SK-N-SH treated with all-trans-retinoic acid at 6 μM for 48 hours (cell line): ENCODE results near the gene CA5B.
A peak's percentile ranks its signal among the peaks of the same experiment; 100 is the strongest.

Experiments used
- ATAC-seq: fragments of 200-7000 bp; cut with Tn5 transposase; 3 replicates; pipeline ENCODE4 v1.9.1; 2020; ENCODE audit warnings: mild to moderate bottlenecking, moderate library complexity
- ARNTL ChIP-seq: fragments of 450-650 bp; formaldehyde crosslinking; IDR thresholded peaks from 2 replicates; pipeline ENCODE4 v1.5.0; 2020; ENCODE audit warnings: low read depth, mild to moderate bottlenecking, moderate library complexity, borderline replicate concordance
- BACH2 ChIP-seq: fragments of 250-450 bp; sonication (Bioruptor Pico); IDR thresholded peaks from 2 replicates; pipeline ENCODE4 v1.9.0; 2021; ENCODE audit warnings: mild to moderate bottlenecking, borderline replicate concordance
- CSDC2 ChIP-seq: fragments of 250-450 bp; sonication (Bioruptor Pico); IDR thresholded peaks from 2 replicates; pipeline ENCODE4 v1.5.0; 2020; ENCODE audit warnings: mild to moderate bottlenecking, moderate library complexity
- ESRRG ChIP-seq: fragments of 250-450 bp; sonication (Bioruptor Pico); IDR thresholded peaks from 2 replicates; pipeline ENCODE4 v1.6.1; 2021; ENCODE audit warnings: mild to moderate bottlenecking
- GLIS3 ChIP-seq: fragments of 250-450 bp; sonication (Bioruptor Pico); IDR thresholded peaks from 2 replicates; pipeline ENCODE4 v1.5.0; 2020; ENCODE audit warnings: mild to moderate bottlenecking, moderate library complexity
- ISL1 ChIP-seq: fragments of 250-450 bp; sonication (Bioruptor Pico); IDR thresholded peaks from 2 replicates; pipeline ENCODE4 v2.1.2; 2022; ENCODE audit warnings: mild to moderate bottlenecking, moderate library complexity
- OSR1 ChIP-seq: fragments of 250-450 bp; sonication (Bioruptor Pico); IDR thresholded peaks from 2 replicates; pipeline ENCODE4 v1.8.0; 2022; ENCODE audit warnings: moderate library complexity, mild to moderate bottlenecking, inconsistent platforms
- PPARA ChIP-seq: fragments of 250-450 bp; sonication (Bioruptor Pico); IDR thresholded peaks from 2 replicates; pipeline ENCODE4 v1.5.0; 2020; ENCODE audit warnings: mild to moderate bottlenecking, borderline replicate concordance
- RARB ChIP-seq: fragments of 250-450 bp; sonication (Bioruptor Pico); IDR thresholded peaks from 2 replicates; pipeline ENCODE4 v1.8.0; 2021; ENCODE audit warnings: mild to moderate bottlenecking, moderate library complexity
- SNAI2 ChIP-seq: fragments of 250-450 bp; sonication (Bioruptor Pico); IDR thresholded peaks from 2 replicates; pipeline ENCODE4 v1.5.0; 2020; ENCODE audit warnings: mild to moderate bottlenecking, moderate library complexity
- ZC3H10 ChIP-seq: fragments of 250-450 bp; sonication (Bioruptor Pico); IDR thresholded peaks from 2 replicates; pipeline ENCODE4 v1.5.1; 2021; ENCODE audit warnings: mild to moderate bottlenecking, moderate library complexity
- ZFP3 ChIP-seq: fragments of 250-450 bp; sonication (Bioruptor Pico); IDR thresholded peaks from 2 replicates; pipeline ENCODE4 v1.5.0; 2020; ENCODE audit warnings: mild to moderate bottlenecking, moderate library complexity
- ZFP30 ChIP-seq: fragments of 450-650 bp; formaldehyde crosslinking; IDR thresholded peaks from 2 replicates; pipeline ENCODE4 v1.5.0; 2022; ENCODE audit warnings: mild to moderate bottlenecking, moderate library complexity
- ZNF565 ChIP-seq: fragments of 450-650 bp; formaldehyde crosslinking; conservative IDR thresholded peaks from 2 replicates; pipeline ENCODE4 v1.5.0; 2020; ENCODE audit warnings: low read depth, mild to moderate bottlenecking, moderate library complexity
- ZNF70 ChIP-seq: fragments of 450-650 bp; formaldehyde crosslinking; IDR thresholded peaks from 2 replicates; pipeline ENCODE4 v1.5.0; 2020; ENCODE audit warnings: mild to moderate bottlenecking, moderate library complexity
- ZNF8 ChIP-seq: fragments of 450-650 bp; formaldehyde crosslinking; IDR thresholded peaks from 2 replicates; pipeline ENCODE4 v1.5.0; 2020; ENCODE audit warnings: mild to moderate bottlenecking, moderate library complexity
- TF ChIP-seq, protein P1 (sequence below): fragments of 250-450 bp; sonication (Bioruptor Pico); IDR thresholded peaks from 2 replicates; pipeline ENCODE4 v1.5.1; 2020; ENCODE audit warnings: low read depth, mild to moderate bottlenecking, moderate library complexity
- TF ChIP-seq, protein P2 (sequence below): fragments of 250-450 bp; sonication (Bioruptor Pico); IDR thresholded peaks from 2 replicates; pipeline ENCODE4 v1.5.1; 2021; ENCODE audit warnings: mild to moderate bottlenecking, moderate library complexity
- TF ChIP-seq, protein P3 (sequence below): fragments of 250-450 bp; sonication (Bioruptor Pico); IDR thresholded peaks from 2 replicates; pipeline ENCODE4 v1.8.0; 2021; ENCODE audit warnings: low read depth, mild to moderate bottlenecking, moderate library complexity, borderline replicate concordance
- TF ChIP-seq, protein P4 (sequence below): fragments of 250-450 bp; sonication (Bioruptor Pico); IDR thresholded peaks from 2 replicates; pipeline ENCODE4 v1.8.0; 2020; ENCODE audit warnings: mild to moderate bottlenecking, moderate library complexity, borderline replicate concordance
- TF ChIP-seq, protein P5 (sequence below): fragments of 250-450 bp; sonication (Bioruptor Pico); IDR thresholded peaks from 2 replicates; pipeline ENCODE4 v1.5.0; 2020; ENCODE audit warnings: mild to moderate bottlenecking, moderate library complexity

The CA5B gene

DNA sequence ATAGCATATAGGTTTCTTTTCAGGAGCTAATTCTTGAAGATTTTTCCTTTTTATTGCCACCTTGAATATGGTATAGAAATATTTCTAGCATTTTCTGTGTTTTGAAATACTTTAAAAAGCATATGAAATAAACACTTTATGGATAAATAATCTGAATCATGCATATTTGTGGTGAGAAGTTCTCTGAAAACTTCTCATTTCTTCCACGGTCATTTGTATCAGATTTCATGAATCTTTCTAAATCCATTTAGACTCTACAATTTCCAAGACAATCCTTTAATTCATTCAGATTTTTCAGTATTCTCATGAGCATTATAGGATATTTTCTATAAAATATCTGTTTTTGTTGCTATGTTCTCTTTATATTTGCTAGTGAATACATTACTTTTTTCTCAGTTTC, 16.2 kb upstream of the CA5B start:
- 0 out of 3 replicates have a peak, but pooled peaks have one; percentile 31 for ATAC-seq
- no peak for TF ChIP-seq BACH2 (CRISPR knock-in tag)
- no peak for TF ChIP-seq ARNTL
- no peak for TF ChIP-seq PPARA (CRISPR knock-in tag)
- no peak for TF ChIP-seq ZNF565 (CRISPR knock-in tag)
- TF ChIP-seq ZFP3 (CRISPR knock-in tag) = no peak
- TF ChIP-seq, protein P1, sequence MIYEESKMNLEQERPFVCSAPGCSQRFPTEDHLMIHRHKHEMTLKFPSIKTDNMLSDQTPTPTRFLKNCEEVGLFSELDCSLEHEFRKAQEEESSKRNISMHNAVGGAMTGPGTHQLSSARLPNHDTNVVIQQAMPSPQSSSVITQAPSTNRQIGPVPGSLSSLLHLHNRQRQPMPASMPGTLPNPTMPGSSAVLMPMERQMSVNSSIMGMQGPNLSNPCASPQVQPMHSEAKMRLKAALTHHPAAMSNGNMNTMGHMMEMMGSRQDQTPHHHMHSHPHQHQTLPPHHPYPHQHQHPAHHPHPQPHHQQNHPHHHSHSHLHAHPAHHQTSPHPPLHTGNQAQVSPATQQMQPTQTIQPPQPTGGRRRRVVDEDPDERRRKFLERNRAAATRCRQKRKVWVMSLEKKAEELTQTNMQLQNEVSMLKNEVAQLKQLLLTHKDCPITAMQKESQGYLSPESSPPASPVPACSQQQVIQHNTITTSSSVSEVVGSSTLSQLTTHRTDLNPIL (CRISPR knock-in tag) = no peak
- no peak for TF ChIP-seq ZFP30 (CRISPR knock-in tag)

DNA sequence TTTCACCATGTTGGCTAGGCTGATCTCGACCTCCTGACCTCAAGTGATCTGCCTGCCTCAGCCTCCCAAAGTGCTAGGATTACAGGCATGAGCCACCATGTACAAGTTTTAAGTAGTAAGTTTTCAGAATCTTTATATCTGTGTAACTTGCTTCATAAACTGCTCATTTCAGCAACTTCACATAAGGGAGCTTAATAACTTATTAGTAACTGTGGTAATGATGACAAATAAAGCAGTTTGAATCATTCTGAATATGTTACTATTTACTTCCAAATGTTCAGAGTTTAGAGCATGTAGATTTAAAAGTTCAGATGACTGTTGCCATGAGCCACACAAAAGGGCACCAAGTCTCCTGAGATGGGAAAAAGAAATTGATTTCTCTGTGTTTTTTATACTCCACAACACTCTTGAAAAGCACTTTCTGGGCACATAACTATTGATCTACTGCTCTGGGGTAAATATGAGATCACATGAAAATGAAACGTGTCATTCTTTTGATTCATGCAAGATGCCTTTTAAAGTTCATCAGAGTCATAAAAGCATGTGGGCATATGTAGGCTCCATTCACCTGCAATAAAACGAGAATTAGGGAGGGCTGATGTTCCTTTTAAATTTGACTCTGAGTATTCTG, 14.1 kb upstream of the CA5B start:
- TF ChIP-seq SNAI2 (CRISPR knock-in tag) (no peak), ZNF565 (CRISPR knock-in tag) (no peak), OSR1 (no peak), ESRRG (no peak), ZNF8 (CRISPR knock-in tag) (no peak), RARB (CRISPR knock-in tag) (no peak), ZNF70 (CRISPR knock-in tag) (no peak), ZC3H10 (CRISPR knock-in tag) (no peak), BACH2 (CRISPR knock-in tag) (no peak), GLIS3 (CRISPR knock-in tag) (no peak), ISL1 (no peak), ARNTL (no peak), CSDC2 (CRISPR knock-in tag) (no peak)
- TF ChIP-seq, protein P2, sequence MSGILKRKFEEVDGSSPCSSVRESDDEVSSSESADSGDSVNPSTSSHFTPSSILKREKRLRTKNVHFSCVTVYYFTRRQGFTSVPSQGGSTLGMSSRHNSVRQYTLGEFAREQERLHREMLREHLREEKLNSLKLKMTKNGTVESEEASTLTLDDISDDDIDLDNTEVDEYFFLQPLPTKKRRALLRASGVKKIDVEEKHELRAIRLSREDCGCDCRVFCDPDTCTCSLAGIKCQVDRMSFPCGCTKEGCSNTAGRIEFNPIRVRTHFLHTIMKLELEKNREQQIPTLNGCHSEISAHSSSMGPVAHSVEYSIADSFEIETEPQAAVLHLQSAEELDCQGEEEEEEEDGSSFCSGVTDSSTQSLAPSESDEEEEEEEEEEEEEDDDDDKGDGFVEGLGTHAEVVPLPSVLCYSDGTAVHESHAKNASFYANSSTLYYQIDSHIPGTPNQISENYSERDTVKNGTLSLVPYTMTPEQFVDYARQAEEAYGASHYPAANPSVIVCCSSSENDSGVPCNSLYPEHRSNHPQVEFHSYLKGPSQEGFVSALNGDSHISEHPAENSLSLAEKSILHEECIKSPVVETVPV (CRISPR knock-in tag) = no peak
- TF ChIP-seq, protein P3, sequence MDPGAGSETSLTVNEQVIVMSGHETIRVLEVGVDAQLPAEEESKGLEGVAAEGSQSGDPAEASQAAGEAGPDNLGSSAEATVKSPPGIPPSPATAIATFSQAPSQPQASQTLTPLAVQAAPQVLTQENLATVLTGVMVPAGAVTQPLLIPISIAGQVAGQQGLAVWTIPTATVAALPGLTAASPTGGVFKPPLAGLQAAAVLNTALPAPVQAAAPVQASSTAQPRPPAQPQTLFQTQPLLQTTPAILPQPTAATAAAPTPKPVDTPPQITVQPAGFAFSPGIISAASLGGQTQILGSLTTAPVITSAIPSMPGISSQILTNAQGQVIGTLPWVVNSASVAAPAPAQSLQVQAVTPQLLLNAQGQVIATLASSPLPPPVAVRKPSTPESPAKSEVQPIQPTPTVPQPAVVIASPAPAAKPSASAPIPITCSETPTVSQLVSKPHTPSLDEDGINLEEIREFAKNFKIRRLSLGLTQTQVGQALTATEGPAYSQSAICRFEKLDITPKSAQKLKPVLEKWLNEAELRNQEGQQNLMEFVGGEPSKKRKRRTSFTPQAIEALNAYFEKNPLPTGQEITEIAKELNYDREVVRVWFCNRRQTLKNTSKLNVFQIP (CRISPR knock-in tag) = no peak
- TF ChIP-seq, protein P1 (CRISPR knock-in tag) = no peak
- TF ChIP-seq, protein P4, sequence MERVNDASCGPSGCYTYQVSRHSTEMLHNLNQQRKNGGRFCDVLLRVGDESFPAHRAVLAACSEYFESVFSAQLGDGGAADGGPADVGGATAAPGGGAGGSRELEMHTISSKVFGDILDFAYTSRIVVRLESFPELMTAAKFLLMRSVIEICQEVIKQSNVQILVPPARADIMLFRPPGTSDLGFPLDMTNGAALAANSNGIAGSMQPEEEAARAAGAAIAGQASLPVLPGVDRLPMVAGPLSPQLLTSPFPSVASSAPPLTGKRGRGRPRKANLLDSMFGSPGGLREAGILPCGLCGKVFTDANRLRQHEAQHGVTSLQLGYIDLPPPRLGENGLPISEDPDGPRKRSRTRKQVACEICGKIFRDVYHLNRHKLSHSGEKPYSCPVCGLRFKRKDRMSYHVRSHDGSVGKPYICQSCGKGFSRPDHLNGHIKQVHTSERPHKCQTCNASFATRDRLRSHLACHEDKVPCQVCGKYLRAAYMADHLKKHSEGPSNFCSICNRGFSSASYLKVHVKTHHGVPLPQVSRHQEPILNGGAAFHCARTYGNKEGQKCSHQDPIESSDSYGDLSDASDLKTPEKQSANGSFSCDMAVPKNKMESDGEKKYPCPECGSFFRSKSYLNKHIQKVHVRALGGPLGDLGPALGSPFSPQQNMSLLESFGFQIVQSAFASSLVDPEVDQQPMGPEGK (CRISPR knock-in tag) = no peak
- TF ChIP-seq, protein P5, sequence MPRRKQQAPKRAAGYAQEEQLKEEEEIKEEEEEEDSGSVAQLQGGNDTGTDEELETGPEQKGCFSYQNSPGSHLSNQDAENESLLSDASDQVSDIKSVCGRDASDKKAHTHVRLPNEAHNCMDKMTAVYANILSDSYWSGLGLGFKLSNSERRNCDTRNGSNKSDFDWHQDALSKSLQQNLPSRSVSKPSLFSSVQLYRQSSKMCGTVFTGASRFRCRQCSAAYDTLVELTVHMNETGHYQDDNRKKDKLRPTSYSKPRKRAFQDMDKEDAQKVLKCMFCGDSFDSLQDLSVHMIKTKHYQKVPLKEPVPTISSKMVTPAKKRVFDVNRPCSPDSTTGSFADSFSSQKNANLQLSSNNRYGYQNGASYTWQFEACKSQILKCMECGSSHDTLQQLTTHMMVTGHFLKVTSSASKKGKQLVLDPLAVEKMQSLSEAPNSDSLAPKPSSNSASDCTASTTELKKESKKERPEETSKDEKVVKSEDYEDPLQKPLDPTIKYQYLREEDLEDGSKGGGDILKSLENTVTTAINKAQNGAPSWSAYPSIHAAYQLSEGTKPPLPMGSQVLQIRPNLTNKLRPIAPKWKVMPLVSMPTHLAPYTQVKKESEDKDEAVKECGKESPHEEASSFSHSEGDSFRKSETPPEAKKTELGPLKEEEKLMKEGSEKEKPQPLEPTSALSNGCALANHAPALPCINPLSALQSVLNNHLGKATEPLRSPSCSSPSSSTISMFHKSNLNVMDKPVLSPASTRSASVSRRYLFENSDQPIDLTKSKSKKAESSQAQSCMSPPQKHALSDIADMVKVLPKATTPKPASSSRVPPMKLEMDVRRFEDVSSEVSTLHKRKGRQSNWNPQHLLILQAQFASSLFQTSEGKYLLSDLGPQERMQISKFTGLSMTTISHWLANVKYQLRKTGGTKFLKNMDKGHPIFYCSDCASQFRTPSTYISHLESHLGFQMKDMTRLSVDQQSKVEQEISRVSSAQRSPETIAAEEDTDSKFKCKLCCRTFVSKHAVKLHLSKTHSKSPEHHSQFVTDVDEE (CRISPR knock-in tag) = no peak
- TF ChIP-seq, all 23 proteins: peak for 0
- no peak for ATAC-seq
